Activated T-helper 1 cell treated with Interleukin-2 at 50 U/mL for 16 hours (primary cell): Measurements from ENCODE around the gene FCHO1.
"Not testable (repeated sequence)": the region's sequence is repeated elsewhere in the genome, so short reads cannot be mapped to it uniquely, and the experiment has no call there.

ENCODE experiments used
- DNase-seq: peaks from one replicate; pipeline ENCODE4 v3.0.0-alpha.2; 2020; ENCODE audit warnings: low read depth

Gene FCHO1

DNA sequence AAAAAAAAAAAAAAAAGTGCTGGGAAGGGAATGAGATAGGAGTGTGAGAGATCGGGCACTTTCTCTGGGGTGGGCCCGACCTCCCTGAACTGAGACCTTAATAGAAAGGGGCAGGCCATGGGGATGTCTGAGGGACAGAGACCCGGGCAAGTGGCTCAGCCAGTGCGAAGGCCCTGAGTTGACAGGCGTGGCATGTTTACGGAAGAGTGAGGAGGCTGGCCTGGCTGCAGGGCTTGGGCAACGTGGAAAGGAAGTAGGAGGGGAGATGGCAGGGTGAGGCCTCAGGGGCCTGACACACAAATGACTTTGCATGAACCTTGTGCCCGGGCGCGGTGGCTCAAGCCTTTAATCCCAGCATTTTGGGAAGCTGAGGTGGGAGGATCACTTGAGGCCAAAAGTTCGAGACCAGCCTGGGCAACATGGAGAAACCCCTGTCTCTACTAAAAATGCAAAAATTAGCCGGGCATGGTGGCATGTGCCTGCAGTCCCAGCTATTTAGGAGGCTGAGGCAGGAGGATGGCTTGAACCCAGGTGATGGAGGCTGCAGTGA lies 13.9 kb downstream of the FCHO1 start:
- no peak for DNase-seq

DNA sequence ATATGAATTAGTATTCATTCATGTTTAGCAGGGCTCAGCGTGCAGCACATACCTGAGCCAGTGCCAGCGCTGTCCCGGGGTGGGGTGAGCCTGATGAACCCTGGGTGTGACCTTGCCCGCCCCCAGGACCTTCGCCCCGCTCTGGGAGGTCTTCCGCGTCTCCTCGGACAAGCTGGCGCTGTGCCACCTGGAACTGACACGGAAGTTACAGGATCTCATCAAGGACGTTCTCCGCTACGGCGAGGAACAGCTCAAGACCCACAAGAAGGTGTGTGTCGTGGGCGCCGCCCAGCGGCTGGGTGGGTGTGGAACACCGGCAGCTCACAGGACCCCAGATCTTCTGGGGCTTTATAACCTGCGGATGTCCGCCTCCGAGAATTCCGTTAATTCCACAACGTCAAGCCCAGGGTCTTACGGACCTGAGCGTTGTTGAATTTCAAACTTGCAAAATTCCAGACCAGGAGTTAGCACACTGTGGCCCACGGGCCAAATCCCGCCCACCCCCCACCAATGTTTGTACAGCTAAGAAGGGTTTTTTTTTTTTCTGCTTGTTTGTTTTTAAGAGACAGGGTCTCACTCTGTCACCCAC lies 15.4 kb downstream of the FCHO1 start:
- DNase-seq = no peak

DNA sequence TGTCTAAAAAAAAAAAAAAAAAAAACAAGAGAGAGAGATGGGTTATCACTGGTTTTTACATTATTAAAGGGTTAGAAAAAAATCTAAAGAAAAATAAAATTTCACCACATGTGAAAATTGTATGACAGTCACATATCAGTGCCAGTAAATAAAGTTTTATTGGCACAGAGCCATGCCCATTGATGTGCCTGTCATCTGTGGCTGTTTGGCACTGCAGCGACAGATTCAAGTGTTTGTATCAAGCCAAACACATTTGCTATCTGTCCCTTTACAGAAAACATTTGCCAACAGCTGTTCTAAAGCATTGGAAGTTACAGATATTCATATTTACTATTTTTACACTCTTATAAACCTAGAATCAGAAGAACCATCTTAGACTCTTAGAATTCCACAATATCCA lies 16.3 kb downstream of the FCHO1 start:
- no peak for DNase-seq

DNA sequence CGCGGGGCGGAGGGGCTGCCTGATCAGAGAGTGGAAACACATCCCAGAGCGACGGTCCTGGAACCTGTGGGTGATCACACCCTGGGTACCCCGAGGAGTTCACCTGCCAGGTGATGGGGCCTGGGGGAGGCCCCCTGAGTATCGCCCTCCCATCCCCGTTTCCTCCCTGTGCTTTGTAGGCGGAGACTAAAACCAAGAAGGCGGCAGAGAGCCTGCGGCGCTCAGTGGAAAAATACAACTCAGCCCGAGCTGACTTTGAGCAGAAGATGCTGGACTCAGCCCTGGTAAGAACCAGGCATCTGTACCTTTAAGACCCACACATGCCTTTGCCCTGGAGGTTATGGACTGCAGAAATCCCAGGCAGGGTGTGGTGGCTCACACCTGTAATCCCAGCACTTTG lies 19.3 kb downstream of the FCHO1 start:
- DNase-seq = no peak

DNA sequence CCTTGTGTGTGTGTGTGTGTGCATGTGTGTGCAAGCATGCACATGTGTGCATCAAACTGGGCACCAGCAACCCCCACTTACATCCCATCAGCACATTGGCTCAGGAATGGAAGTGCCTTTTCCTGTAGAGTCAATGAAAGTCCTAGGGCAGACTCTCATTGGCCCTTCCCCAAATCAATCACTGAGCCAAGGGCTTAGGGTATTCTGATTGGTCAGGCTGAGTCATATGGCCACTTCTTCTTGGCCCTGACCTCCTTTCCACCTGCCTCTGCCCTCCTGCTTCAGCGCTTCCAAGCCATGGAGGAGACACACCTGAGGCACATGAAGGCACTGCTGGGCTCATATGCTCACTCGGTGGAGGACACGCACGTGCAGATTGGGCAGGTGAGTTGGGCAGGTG lies 20.9 kb downstream of the FCHO1 start:
- no peak for DNase-seq

DNA sequence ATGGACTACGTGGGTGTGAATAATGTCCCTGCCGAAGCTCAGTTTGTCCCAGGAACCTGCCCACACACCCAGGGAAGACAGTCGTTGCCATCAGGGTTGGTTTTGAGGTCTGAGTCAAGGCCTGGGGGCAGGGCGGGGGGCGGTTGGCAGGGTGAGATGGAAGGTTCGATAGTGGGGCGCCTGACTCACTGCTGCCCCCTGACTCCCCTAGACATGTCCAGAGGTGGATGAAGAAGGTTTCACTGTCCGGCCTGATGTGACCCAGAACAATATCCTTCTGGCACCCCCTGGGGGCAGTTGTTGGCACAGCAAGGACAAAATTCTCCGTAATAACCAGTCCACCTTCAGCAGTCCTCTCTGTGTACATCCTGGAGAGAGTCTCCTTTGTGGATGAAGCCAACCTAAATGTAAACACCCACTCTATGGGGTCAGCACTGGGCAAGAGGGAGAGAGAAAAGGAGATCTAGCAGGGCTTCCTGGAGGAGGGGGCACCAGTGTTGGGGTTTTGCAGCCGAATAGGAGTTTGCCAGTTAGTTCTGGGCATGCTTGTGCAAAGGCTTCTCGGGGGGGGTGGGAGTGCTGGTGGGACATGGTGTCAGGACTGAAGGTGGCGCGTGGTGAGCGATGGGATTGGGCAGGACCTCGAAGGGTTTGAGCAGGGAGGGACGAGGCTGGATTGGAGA lies 24.1 kb downstream of the FCHO1 start:
- no peak for DNase-seq

DNA sequence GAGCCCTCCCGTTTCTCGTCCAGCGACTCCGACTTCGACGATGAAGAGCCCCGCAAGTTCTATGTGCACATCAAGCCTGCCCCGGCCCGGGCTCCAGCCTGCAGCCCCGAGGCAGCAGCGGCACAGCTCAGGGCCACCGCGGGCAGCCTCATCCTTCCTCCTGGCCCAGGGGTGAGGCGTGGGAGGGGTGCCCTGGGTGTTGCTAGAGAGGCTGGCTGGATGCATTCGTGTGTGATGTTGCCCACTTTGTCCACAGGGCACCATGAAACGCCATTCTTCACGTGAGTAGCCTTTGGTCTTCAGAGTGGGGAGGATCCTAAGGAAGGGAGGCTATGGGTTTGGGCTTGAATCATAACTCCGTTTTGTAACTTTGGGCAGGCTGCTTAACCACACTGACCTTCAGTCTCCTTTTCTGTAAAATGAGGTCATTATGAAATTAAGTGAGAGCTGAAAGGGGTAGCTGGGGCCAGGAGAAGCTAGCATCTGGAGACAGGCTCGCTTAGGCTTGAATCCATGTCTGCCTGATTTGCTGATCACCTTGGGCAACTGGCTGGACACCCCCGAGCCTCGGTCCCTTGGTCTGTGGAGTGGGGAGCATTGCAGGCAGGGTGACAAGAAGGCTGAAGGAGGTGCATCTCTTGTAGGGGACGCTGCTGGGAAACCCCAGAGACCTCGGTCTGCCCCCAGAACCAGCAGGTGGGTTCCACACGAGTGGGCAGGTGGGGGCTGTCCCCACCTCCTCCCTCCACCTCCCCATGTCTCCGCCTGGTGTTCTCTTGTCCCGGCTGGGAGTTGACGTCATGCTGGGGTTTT lies 24.9 kb downstream of the FCHO1 start:
- DNase-seq = no peak

DNA sequence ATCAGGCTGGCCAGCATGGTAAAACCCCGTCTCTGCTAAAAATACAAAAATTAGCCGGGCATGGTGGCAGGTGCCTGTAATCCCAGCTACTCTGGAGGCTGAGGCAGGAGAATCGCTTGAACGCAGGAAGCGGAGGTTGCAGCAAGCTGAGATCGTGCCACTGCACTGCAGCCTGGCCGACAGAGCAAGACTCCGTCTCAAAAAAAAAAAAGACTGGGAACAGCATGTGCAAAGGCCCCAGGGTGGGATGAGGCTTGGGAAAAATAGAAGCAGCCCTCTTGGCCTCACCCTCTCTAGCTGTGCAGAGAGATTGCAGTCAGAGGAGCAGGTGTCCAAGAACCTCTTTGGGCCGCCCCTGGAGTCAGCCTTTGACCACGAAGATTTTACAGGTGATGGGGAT lies 26.6 kb downstream of the FCHO1 start:
- DNase-seq = not testable (repeated sequence)

DNA sequence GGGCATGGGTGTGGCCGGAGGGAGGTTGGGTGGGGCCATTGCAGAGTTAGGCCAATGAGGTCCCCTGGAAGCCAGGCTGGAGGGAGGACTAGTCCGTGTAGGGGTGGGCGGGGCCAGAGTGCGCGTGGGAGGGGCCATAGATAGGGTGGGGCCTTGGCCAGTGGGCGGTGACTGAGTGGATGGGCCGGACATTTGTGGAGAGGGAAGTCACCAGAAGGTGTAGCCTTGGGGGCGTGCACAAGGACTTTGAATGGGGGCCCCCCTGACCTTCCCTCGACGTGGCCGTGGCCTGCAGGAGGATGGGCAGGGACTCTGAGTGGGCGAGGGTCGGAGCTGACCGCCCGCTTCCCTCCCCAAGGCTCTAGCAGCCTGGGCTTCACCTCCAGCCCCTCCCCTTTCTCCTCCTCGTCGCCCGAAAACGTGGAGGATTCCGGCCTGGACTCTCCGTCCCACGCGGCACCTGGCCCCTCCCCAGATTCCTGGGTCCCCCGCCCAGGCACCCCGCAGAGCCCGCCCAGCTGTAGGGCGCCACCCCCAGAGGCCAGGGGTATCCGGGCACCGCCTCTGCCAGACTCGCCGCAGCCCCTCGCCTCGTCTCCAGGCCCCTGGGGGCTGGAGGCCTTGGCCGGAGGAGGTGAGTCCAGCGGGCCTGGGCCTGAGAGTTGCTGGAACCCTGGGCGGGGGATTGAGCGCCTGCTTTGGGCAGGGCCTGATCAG lies 27.1 kb downstream of the FCHO1 start:
- no peak for DNase-seq

DNA sequence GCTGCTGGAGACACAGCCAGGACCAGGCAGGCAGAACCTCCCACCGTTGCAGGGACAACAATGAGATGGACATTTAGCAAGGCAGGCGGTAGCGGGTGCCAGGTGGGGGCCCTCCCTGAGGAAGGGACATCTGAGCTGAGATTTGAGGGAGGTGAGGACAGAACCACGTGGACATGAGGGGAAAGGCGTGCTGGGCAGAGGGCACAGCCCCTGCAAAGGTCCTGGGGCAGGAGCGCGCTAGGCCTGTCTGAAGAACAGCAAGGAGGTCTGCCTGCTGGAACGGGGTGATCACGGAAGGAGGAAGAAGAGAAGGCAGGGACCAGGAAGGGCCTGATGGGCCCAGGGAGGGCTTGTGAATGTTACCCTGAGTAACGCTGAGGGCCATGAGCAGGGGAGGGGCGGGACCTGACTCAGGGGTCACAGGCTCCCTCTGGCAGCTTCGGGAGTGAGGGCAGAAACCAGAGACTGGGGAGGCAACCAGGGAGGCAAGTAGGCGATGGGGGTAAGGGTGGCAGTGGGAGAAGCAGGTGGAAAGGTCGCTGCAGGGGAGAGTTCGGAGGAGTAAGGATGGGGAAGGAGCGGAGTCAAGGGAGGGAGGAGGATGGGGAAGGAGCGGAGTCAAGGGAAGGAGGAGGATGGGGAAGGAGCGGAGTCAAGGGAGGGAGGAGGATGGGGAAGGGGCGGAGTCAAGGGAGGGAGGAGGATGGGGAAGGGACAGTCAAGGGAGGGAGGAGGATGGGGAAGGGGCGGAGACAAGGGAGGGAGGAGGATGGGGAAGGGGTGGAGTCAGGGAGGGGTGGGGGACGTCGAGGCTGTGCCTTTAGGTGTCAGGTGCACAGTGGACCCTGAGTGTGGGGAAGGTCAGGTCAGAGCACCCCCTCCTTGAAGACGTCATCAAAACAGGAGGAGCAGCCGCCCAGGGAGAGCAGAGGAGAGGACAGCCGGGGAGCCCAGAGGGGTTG lies 28.0 kb downstream of the FCHO1 start:
- no peak for DNase-seq

DNA sequence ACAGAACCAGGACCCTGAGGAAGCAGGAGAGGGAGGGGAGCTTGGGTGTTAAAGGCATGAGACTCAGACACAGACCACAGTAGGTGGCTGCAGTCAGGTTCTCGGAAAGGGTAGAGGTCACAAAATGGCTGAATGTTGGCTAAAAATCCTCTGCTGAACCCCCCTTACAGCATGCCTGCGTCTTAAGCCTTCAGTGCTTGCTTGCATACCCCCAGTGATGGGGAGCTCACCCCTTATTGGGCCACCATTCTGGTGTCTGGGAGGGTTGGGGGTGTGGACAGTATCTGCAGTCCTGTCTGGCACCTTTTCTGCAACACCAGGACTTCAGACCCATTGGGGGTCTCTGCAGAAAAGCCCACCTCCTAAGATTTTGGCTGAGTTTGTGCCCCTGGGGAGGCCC lies 29.5 kb downstream of the FCHO1 start:
- DNase-seq = no peak

DNA sequence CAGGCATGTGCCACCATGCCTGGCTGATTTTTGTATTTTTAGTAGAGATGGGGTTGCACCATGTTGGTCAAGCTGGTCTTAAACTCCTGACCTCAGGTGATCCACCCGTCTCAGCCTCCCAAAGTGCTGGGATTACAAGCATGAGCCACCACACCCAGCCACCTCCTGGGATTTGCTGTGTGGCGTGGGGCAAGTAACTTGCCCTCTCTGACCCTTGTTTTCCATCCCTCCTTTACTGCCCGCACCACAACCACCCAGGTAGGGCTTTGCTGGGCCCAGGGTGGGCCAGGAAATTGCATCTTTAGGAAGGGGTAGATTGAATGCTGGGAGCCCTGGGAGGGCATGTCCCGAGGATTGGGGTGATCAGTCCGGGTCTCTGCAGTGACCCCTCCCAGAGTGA lies 32.4 kb downstream of the FCHO1 start:
- not testable (repeated sequence) for DNase-seq

DNA sequence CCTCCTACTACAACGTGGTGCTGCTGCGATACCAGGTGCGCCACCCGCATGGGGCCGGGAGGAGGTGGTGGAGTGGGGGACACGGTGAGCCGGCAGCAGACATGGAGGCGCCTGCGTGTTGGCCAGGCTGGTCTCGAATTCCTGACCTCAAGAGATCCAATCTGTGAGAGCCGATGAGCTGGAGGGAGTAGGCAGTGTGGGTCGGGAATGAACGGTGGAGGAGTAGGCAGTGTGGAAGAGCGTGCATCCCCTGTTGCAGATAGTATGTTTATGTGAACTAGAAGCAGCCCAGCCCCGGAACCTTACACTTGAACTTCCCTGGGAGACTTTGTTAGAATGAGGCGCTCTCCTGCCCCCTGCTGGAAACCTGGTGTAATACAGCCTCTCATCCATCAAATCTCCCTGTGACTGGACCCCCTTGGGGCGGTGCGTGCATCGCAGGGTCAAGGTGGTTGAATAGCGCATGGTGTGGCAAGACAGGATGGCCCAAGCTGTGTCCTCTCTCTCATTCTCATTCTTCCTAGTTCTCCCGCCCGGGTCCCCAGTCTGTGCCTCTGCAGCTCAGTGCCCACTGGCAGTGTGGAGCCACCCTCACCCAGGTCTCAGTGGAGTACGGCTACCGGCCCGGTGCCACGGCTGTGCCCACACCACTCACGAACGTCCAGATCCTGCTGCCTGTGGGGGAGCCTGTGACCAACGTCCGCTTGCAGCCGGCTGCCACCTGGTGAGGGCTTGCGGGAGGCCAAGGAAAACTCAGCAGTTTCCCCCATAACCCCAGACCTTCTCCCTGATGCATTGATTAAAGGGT lies 33.1 kb downstream of the FCHO1 start:
- peak; percentile 46 for DNase-seq

DNA sequence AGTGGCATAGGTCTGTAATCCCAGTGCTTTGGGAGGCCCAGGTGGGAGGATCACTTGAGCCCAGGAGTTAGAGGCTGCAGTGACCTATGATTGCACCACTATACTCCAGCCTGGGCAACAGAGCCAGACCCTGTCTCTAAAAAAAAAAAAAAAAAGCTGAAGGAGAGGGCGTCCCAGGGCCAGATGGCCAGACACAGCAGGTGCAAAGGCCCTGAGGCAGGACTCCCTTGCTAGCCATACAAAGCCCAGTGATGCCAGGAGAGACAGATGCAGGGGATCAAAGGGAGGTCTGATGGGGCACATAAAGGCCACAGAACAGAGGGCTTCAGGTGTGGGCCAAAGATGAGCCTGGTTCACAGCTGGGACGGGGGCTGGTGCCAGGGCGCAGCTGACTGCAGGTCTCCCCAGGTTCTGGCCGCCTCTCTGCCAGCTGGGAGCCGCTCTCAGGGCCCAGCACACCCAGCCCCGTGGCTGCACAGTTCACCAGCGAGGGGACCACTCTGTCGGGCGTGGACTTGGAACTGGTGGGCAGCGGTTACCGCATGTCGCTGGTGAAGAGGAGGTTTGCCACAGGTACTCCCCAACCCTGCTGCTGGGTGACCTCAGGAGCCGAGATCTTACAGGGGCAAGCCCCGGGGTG lies 36.1 kb downstream of the FCHO1 start:
- DNase-seq = no peak

DNA sequence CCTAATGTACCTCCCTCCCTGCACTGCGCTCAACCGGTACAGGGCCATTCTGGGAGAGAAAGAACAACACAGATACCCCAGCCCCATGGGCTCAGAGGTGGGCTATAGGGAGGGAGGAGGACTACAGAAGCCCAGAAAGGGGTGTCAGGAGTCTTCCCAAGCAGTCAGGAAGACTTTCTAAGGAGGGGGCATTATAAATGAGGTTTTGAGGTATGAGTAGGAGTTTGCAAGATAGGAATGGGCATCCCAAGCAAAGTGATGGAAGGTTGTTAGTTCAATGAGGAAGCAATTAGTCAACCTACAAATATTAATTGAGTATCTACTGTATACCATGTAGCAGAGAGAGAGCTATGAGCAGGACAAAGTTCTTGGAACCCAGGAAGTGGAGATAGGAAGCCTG lies 37.4 kb downstream of the FCHO1 start:
- DNase-seq = no peak

DNA sequence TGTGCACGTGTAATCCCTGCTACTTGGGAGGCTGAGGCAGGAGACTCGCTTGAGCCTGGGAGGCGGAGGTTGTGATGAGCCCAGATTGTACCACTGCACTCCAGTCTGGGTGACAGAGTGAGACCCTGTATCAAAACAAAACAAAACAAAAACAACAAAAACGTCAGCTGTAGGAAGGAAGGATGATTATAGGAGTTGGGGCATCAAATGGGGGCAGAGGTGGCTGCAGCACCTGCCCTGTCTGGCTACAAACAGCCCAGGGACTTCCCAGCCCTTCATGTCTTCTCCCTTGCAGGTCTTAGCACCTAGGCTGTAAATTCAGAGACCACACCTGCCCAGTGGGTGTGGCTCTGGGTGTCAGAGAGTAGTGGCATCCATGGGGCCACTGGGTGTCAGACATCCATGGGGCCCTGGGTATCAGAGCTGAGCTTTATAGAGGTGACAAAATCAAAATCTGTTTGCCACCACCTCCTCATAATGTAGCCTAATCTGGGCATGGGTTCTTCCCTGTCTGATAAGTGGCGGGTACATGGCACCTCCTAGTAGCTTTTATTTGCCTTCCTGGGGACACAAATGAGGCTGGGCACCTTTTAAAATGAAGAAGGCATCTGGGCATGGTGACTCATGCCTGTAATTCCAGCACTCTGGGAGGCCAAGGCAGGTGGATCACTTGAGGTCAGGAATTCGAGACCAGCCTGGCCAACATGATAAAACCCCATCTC lies 38.9 kb downstream of the FCHO1 start:
- DNase-seq = no peak

DNA sequence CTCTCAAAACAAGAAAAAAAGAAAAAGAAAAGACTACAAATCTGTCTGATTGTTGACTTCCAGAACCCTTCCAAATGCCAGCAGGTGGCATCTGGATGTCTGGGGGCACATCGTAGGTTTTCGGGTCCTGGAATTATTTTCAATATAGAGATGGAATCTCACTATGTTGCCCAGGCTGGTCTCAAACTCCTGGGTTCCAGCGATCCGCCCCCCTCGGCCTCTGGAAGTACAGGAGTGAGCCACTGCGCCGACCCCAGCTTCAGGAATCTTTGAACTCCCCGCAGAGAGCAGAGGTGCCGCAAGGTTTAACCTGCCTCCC lies 43.1 kb downstream of the FCHO1 start:
- no peak for DNase-seq

DNA sequence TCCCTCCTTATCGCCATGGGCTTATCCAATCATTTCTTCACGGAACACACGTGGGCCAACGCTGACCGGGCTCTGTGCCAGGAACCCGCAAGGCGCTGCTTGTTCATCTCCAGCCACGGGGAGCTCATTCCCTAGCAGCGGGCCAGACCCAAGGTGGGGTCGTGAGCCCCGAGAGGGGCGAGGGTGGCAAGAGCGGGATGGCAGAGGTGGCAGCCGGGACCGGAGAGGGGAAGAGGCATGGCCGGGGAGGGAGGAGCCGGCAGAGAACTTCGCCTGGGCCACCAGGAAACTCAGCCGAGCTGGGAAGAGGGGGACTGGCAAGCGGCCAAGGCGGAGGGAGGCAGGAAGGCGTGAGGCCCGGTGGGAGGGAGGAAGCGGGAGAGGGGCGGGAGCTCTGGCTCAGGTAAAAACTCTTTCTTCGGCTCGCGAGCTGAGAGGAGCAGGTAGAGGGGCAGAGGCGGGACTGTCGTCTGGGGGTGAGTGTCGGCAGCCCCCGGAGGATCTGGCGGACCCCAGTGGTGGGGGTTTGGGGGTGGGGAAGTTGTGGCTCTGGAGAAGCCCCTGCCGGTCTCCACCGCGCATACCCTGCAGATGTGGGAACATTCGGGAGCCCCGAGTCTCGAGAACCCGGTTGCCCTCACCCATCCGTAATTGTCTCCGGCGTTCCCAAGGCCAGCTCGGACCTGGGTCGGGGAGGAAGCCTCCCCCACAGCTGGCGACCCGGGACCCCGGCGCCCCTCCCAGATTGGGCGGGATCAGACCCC lies 43.6 kb downstream of the FCHO1 start, which contains the start of gene B3GNT3:
Gene B3GNT3, plus strand, starts transcription at position 408 of the 764 bp plus-strand sequence. CDS start 12,670 bp downstream, outside the sequence.
- DNase-seq = peak; percentile 11
